MM.1S (cell line): ENCODE data around the gene IPO11.

Source experiments
- DNase-seq: peaks from one replicate; pipeline ENCODE4 v3.0.0-alpha.2; 2015
- H2AFZ ChIP-seq: fragments of 300-600 bp; sonication (generic); 2 replicates; pipeline ENCODE4 v1.6.0; 2016; ENCODE audit warnings: antibody characterized with exemption, low read length
- H3F3A ChIP-seq: fragments of 300-600 bp; sonication (generic); 2 replicates; pipeline ENCODE4 v1.6.1; 2016; ENCODE audit warnings: mild to moderate bottlenecking, antibody characterized with exemption, low read length, moderate library complexity, mixed read lengths; ENCODE audit not compliant: insufficient read depth
- H3K27ac ChIP-seq: fragments of 300-600 bp; sonication (generic); 2 replicates; pipeline ENCODE4 v1.5.1; 2016; ENCODE audit warnings: mild to moderate bottlenecking, low read length
- H3K27me3 ChIP-seq: fragments of 300-600 bp; sonication (generic); replicated peaks from 2 replicates; pipeline ENCODE4 v1.6.0; 2016; ENCODE audit warnings: low read length; ENCODE audit not compliant: insufficient read depth
- H3K36me3 ChIP-seq: fragments of 300-600 bp; sonication (generic); replicated peaks from 2 replicates; pipeline ENCODE4 v1.6.1; 2016; ENCODE audit warnings: mild to moderate bottlenecking, low read length, mixed read lengths; ENCODE audit not compliant: insufficient read depth
- H3K4me1 ChIP-seq: fragments of 300-600 bp; sonication (generic); 2 replicates; pipeline ENCODE4 v1.6.1; 2016; ENCODE audit warnings: low read length, mixed read lengths
- H3K4me2 ChIP-seq: fragments of 300-600 bp; sonication (generic); 2 replicates; pipeline ENCODE4 v1.6.0; 2016; ENCODE audit warnings: low read depth, low read length
- H3K4me3 ChIP-seq: fragments of 300-600 bp; sonication (generic); 2 replicates; pipeline ENCODE4 v1.5.1; 2016; ENCODE audit warnings: low read length, mixed read lengths
- H3K79me2 ChIP-seq: fragments of 300-600 bp; sonication (generic); 2 replicates; pipeline ENCODE4 v1.6.1; 2016; ENCODE audit warnings: mixed run types, low read length, mixed read lengths
- H3K9ac ChIP-seq: fragments of 300-600 bp; sonication (generic); 2 replicates; pipeline ENCODE4 v1.6.1; 2016; ENCODE audit warnings: low read length, mixed read lengths
- H3K9me2 ChIP-seq: fragments of 300-600 bp; sonication (generic); replicated peaks from 2 replicates; pipeline ENCODE4 v1.6.1; 2016; ENCODE audit warnings: mild to moderate bottlenecking, low read length, mixed read lengths; ENCODE audit not compliant: insufficient read depth
- H3K9me3 ChIP-seq: fragments of 300-600 bp; sonication (generic); replicated peaks from 2 replicates; pipeline ENCODE4 v1.6.1; 2016; ENCODE audit warnings: mild to moderate bottlenecking, low read length, mixed read lengths; ENCODE audit not compliant: insufficient read depth
- H4K20me1 ChIP-seq: fragments of 300-600 bp; sonication (generic); 2 replicates; pipeline ENCODE4 v1.6.1; 2016; ENCODE audit warnings: mild to moderate bottlenecking, low read length, moderate library complexity, mixed read lengths; ENCODE audit not compliant: insufficient read depth
- CTCF ChIP-seq: fragments of 300-600 bp; sonication (generic); IDR thresholded peaks from 2 replicates; pipeline ENCODE4 v1.5.1; 2016; ENCODE audit warnings: antibody characterized with exemption, low read length, mixed read lengths
- EZH2 ChIP-seq: fragments of 300-600 bp; sonication (generic); optimal IDR thresholded peaks from 2 replicates; pipeline ENCODE3; 2017; ENCODE audit warnings: low read depth, mild to moderate bottlenecking, antibody characterized with exemption, low read length, mixed read lengths
- EZH2phosphoT487 ChIP-seq: fragments of 300-600 bp; sonication (generic); IDR thresholded peaks from 2 replicates; pipeline ENCODE4 v1.6.1; 2018; ENCODE audit warnings: antibody characterized with exemption, low read length

Gene IPO11

GRCh38 chr5:62575066-62575465, 162.5 kb downstream of the IPO11 start:
- TF ChIP-seq EZH2phosphoT487, result no peak
- no peak for TF ChIP-seq EZH2
- TF ChIP-seq CTCF, result no peak
- no peaks in the 10 kb centered on the region for H4K20me1 ChIP-seq
- no peak for DNase-seq
- H3K79me2 ChIP-seq, result peaks cover 9% of the 10 kb centered on the region; the same call in 1 of the 2 replicates
- H2AFZ ChIP-seq, result no peak overlapping the region
- H3K9me3 ChIP-seq, result no peaks in the 10 kb centered on the region
- no peaks in the 10 kb centered on the region for H3K9me2 ChIP-seq
- no peak overlapping the region for H3K9ac ChIP-seq
- H3K4me1 ChIP-seq, result peaks cover 18% of the 10 kb centered on the region
- no peak overlapping the region for H3K4me3 ChIP-seq
- H3K4me2 ChIP-seq, result no peak overlapping the region
- H3K27ac ChIP-seq, result no peak overlapping the region
- no peaks in the 10 kb centered on the region for H3F3A ChIP-seq
- H3K27me3 ChIP-seq, result no peaks in the 10 kb centered on the region
- no peaks in the 10 kb centered on the region for H3K36me3 ChIP-seq

GRCh38 chr5:62575489-62575888, 162.9 kb downstream of the IPO11 start:
- Histone ChIP-seq H3K9ac (no peak overlapping the region), H4K20me1 (no peaks in the 10 kb centered on the region), H3K9me2 (no peaks in the 10 kb centered on the region), H3K4me1 (peaks cover 20% of the 10 kb centered on the region), H3K4me2 (no peak overlapping the region), H3F3A (no peaks in the 10 kb centered on the region), H3K9me3 (no peaks in the 10 kb centered on the region), H2AFZ (no peak overlapping the region), H3K36me3 (no peaks in the 10 kb centered on the region), H3K4me3 (no peak overlapping the region), H3K27ac (no peak overlapping the region), H3K79me2 (peaks cover 9% of the 10 kb centered on the region; the same call in 1 of the 2 replicates), H3K27me3 (no peaks in the 10 kb centered on the region)
- no peak for DNase-seq
- TF ChIP-seq EZH2, result no peak
- no peak for TF ChIP-seq CTCF
- no peak for TF ChIP-seq EZH2phosphoT487

- Histone ChIP-seq H3K4me2 (no peak overlapping the region), H3K27me3 (no peaks in the 10 kb centered on the region), H3K4me1 (peaks cover 31% of the 10 kb centered on the region), H3K79me2 (peaks cover 9% of the 10 kb centered on the region; the same call in 1 of the 2 replicates), H3K36me3 (no peaks in the 10 kb centered on the region), H4K20me1 (no peaks in the 10 kb centered on the region), H2AFZ (no peak overlapping the region), H3F3A (peaks cover under 1% of the 10 kb centered on the region), H3K9me3 (no peaks in the 10 kb centered on the region), H3K9ac (no peak overlapping the region), H3K4me3 (no peak overlapping the region), H3K9me2 (no peaks in the 10 kb centered on the region), H3K27ac (no peak overlapping the region)
- no peak for DNase-seq
- no peak for TF ChIP-seq EZH2
- no peak for TF ChIP-seq EZH2phosphoT487
- no peak for TF ChIP-seq CTCF
Measured at GRCh38 chr5:62576570-62577170, 164.1 kb downstream of the IPO11 start.
